GM19467 (cell line): ENCODE results near the gene ENDOU.
"Not testable (repeated sequence)": the region's sequence is repeated elsewhere in the genome, so short reads cannot be mapped to it uniquely, and the experiment has no call there.

ENCODE experiments used
- ATAC-seq: cut with Tn5 transposase; IDR thresholded peaks from one replicate; pipeline ENCODE4 v1.9.1; 2021; ENCODE audit warnings: mild to moderate bottlenecking, moderate library complexity; ENCODE audit not compliant: unreplicated experiment

ENDOU gene

DNA sequence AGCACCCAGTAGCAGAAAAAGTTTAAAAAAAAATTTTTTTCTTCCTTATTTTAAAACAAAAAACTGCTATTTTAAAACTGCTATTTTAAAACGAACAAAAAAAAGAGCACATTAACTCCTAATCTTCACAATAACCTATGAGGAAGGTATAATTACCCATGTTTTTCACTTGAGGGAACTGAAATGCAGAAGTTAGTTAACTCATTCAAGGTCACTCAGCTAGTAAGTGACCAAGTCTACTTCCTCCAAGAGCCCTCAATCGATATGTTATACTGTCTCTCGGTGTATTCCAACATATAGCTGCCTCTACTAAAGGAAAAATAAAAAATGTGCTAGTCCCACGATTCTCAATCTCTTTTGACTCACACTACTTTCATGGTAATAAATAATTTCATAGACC lies 27.2 kb downstream of the ENDOU start:
- ATAC-seq, result no peak

DNA sequence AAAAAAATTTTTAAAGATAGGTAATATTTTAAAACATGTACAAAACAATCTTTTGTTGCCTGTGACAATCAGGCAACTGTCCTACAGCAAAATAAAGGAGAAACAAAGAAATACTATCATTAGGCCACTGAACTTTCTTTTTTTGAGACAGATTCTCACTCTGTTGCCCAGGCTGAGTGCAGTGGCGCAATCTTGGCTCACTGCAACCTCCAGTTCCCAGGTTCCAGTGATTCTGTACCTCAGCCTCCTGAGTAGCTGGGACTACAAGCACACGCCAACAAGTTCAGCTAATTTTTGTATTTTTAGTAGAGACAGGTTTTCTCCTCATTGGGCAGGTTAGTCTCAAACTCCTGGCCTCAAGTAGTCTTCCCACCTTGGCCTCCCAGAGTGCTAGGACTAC lies 36.1 kb downstream of the ENDOU start:
- ATAC-seq, result no peak

DNA sequence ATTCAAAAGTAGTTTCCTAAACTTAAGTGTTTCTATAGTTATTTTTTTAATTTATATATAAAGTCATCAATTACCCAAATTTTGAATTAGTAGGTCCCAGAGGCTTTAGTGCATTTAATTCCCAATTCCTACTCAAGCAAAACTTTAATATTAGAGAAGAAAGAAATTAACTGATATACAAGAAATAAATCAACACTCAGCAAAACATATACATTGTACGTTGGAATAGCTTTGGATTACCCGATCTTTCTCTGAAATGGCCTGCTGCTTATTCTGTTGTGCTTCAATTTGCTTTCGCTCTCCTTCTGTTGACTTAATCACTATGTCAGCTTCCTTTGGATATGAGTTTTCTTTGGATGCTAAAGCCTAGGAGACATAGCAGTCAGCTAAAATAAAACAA lies 37.7 kb downstream of the ENDOU start:
- ATAC-seq, result no peak

DNA sequence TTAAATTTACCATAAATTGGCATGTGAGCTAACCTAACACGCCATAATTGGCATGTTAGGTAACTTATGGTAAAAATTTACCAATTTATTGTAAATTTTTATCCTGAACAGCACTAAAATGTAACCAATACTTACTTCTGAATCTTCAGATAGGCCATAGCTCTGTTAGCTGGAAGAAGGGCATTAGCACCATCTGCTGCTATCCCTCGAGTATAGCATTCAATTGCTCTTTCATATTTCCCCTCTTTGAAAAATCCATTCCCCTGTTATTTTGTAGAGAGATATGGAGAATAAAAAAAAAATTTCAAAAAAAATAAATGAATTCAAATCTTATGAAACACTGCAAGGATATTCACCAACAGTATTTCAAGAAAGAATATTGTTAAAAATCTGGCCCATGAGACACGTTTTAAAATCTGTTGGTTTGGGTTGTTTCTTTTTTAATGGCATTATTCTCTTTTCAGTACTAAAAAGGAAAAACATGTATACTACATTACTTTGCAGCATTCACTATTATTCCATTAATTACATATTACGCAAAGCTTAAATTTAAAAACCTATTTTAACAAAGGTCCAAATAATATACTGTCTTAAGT lies 38.5 kb downstream of the ENDOU start:
- no peak for ATAC-seq

DNA sequence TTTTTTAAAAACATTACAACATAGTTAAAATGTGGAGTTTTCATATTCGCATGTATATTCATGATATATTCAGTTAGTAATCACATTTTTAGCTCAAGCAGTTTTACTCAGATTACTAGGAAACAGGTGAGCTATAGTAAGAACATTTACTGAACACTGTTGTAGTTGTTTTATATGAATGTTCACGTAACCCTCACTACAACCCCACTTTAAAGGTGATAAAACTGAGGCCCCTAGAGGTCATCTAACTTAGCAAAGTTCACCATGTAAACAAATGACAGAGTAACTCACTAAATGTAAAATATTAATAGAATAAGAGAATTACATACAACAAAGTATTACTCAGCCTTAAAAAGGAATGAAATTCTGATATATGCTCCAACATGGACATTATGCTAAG lies 45.5 kb downstream of the ENDOU start:
- no peak for ATAC-seq

DNA sequence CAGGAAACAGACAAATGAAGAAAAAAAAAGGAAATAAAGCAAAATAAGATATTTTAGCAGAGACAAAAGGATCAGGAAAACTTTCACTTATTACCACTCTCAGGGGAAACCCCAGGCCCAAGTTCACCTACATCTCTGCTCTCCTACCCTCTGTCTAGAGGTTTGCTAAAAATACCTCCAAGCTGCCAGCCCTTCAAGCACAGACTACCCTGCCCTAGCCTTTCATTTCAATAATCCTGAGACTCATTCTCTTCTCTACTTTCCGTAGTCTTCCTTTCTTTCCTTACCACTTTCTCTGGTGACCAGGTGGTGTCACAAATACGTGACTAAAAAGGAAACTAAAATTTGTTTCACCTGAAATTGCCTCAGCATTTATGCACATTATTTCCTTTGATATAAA lies 53.2 kb downstream of the ENDOU start:
- no peak for ATAC-seq

DNA sequence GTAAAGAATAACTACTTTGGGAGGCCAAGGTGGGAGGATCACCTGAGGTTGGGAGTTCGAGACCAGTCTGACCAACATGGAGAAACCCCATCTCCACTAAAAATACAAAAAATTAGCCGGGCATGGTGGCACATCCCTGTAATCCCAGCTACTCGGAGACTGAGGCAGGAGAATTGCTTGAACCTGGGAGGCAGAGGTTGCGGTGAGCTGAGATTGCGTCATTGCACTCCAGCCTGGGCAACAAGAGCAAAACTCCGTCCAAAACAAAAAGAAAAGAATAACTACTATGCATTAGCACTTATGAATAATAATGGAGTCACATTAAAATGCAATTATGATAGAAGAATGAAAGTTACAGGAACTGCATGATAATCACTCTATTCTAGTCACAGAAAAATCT lies 57.4 kb downstream of the ENDOU start:
- not testable (repeated sequence) for ATAC-seq
